GM19324 (cell line): Measurements from ENCODE around the gene KDM4F.

Source experiments
- ATAC-seq: cut with Tn5 transposase; IDR thresholded peaks from one replicate; pipeline ENCODE4 v1.9.1; 2021; ENCODE audit warnings: mild to moderate bottlenecking, moderate library complexity; ENCODE audit not compliant: unreplicated experiment, low FRiP score

The KDM4F gene

DNA sequence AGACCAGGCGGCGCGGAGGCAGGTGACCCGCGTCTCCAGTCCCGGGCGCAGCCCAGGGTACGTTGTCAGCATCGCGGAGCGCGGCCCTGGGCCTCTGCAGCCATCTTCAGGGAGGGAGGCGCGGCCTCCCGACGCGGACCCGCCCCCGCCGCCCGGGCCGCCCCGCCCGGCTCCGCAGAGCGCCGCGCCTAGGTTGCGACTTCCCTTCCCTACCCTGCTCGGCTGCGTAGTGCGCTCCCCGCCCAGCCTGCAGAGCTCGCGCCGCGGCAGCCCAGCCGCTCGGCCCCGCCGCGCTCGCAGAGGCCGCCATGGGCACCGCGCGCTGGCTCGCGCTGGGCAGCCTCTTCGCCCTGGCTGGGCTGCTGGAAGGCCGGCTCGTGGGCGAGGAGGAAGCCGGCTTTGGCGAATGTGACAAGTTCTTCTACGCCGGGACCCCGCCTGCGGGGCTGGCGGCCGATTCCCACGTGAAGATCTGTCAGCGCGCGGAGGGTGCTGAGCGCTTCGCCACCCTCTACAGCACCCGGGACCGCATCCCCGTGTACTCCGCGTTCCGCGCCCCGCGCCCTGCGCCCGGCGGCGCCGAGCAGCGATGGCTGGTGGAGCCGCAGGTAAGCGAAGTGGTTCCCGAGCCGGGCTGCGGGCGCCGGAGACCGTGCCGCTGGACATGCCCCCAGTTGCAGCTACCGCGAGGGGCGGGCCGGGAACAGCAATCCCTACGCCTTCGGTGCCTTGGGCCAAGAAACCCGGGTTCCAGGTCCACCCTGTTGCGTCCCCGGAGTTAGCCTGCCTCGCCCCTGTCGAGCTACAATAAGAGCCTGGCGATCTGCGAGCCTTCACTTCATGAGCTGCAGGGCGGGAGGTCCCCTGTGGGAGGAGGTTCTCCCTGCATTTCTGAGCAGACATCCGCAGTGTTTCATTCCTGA, 40.7 kb downstream of the KDM4F start, which contains the start of gene ENDOD1:
Gene ENDOD1, plus strand, starts transcription at position 227 of the 923 bp plus-strand sequence. Its CDS starts 82 bp downstream, at position 309.
- peak; percentile 93 for ATAC-seq

DNA sequence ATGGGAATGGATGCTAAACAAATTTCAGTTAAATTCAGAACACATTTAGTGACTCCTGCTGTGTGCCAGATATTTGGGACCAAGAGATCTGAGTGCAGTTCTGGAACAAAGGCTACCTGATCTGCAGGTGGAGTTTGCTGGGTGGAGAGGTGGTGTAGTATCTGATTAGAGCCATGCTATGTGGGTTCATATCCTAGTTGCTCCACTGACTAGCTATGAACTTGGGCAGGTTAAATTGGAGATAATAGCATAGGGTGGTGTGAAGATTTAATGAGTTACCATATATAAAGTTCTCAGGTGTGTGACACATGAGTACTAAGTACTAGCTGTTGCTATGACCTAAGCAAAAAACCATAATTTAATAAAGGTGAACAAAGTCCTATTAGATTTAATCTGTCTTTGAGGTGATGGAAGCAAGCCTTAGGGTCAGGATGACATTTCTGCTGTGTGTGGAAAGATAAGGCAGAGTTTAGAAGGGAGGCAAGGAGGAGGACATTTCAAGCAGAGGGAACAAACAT, 42.5 kb downstream of the KDM4F start:
- no peak for ATAC-seq

DNA sequence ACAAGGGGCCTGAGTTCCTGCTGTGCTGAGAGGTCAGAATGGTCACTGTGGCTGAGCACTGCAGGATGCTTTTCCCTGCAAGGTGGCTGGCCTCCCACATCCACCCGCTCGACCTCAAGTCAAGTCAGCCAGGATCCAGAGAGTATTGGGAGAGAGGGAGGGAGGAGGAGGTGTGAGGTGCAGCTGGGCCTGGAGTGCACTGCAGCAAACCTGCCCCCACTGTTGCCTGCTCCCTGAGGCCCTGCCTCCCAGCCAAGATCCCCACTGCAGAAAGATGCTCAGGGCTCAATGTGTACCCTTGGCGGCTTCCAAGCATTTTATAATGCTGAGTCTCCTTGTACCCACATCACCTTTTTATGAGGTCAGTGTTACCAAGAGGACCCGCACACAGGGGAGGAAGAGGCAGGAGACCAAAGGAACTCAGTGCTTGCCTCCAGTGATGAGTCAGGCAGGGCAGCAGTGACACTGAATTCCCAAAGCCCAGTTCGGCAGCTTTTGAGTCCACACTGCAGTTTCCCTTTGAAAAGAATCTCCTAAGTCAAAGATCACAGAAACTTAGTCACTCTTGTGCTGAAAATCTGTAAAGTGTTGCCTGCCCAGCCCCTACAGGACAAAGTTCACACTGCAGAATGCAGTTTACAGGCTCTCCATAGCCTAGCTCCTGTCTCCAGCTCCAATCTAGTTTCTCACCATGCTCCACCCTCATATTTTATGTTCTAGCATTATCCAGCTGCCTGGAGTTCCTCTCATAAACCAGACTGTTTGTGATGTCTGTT, 43.5 kb downstream of the KDM4F start:
- no peak for ATAC-seq

GRCh38 chr11:95093548-95093947, 44.3 kb downstream of the KDM4F start:
- no peak for ATAC-seq

DNA sequence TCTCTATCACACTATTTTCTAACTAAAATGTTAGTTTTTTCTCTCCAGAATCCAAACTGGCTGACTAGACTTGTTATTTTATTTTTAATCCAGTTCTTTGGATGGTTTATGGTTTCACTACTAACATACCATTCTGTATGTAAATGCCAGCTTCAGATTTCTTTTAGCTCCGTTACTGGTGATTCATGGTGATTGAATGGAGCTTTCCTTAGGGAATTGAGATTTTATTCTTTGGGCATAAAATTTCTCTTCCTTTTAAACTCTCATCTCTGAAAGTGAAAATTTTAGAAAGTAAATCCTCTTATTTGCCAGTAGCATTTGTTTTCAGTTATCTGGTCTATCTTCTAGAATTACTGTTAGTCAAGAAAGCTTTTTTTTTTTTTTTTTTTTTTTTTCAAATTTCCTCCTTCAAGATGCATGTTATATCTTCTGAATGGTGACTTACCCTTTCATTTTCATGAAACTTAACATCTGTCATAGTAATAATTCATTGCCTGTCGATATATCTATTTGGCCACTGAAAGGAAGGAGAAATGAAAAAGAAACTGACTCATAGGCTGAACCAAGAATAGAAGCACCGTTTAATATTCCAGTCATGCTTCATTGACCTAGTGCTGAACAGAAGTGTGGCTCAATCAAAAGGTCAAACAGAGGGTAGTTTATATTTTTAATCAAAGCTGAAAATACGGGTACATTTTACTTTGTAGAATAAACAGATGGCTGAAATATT, 46.8 kb downstream of the KDM4F start:
- ATAC-seq = peak; percentile 76

- no peak for ATAC-seq
These were observed 48.0 kb downstream of the KDM4F start for GRCh38 chr11:95097209-95097608.

GRCh38 chr11:95098826-95099225, 49.6 kb downstream of the KDM4F start:
- no peak for ATAC-seq

GRCh38 chr11:95100191-95100648, 51.0 kb downstream of the KDM4F start:
- ATAC-seq = no peak
